HepG2 (cell line): ENCODE results near the gene TTLL4. TPM values are rescaled to one million over a fixed set of nuclear protein-coding genes. Genes with fewer than 3 reads are reported as not detected.
A peak's percentile ranks its signal among the peaks of the same experiment; 100 is the strongest.

Source experiments
- ADNP ChIP-seq: sonication (generic); formaldehyde crosslinking; IDR thresholded peaks from 2 replicates; pipeline ENCODE4 v1.4.0; 2020; ENCODE audit warnings: missing genetic modification reagents
- ATAD3A ChIP-seq: sonication (generic); formaldehyde crosslinking; IDR thresholded peaks from 2 replicates; pipeline ENCODE4 v1.4.0; 2020; ENCODE audit warnings: missing genetic modification reagents
- BATF2 ChIP-seq: sonication (generic); formaldehyde crosslinking; IDR thresholded peaks from 2 replicates; pipeline ENCODE4 v1.8.0; 2022; ENCODE audit warnings: mild to moderate bottlenecking, missing genetic modification reagents, moderate library complexity
- GTF3A ChIP-seq: sonication (generic); formaldehyde crosslinking; conservative IDR thresholded peaks from 2 replicates; pipeline ENCODE4 v1.4.0; 2020; ENCODE audit warnings: mild to moderate bottlenecking, missing genetic modification reagents
- HBP1 ChIP-seq: IDR thresholded peaks from 2 replicates; pipeline ENCODE4 v1.6.1; 2016; ENCODE audit warnings: low read depth, control low read depth
- MAFG ChIP-seq: sonication (generic); formaldehyde crosslinking; IDR thresholded peaks from 2 replicates; pipeline ENCODE4 v1.5.1; 2020; ENCODE audit warnings: mild to moderate bottlenecking, missing genetic modification reagents
- NFE2L1 ChIP-seq: sonication (generic); formaldehyde crosslinking; IDR thresholded peaks from 2 replicates; pipeline ENCODE4 v1.4.0; 2020; ENCODE audit warnings: missing genetic modification reagents, mild to moderate bottlenecking, borderline replicate concordance
- NFIC ChIP-seq: IDR thresholded peaks from 2 replicates; pipeline ENCODE4 v1.6.1; 2012; ENCODE audit warnings: mild to moderate bottlenecking, low read length, inconsistent platforms
- POLR2G ChIP-seq: fragments of 200-400 bp; formaldehyde crosslinking; IDR thresholded peaks from 2 replicates; pipeline ENCODE4 v1.6.1; 2018; ENCODE audit warnings: mild to moderate bottlenecking, low read depth, low read length, moderate library complexity
- TCF12 ChIP-seq, 2 experiments: fragments of 450-650 bp in 1 of 2; sonication (generic) in 1 of 2; formaldehyde crosslinking in 1 of 2; IDR thresholded peaks; 2 replicates each; pipeline versions ENCODE4 v1.6.1 to v1.8.0; 2017 to 2022; ENCODE audit warnings: antibody characterized with exemption in 1 of 2, mild to moderate bottlenecking in 1 of 2, missing genetic modification reagents in 1 of 2, moderate library complexity in 1 of 2
- ZFYVE20 ChIP-seq: sonication (generic); formaldehyde crosslinking; IDR thresholded peaks from 2 replicates; pipeline ENCODE4 v1.8.0; 2023; ENCODE audit warnings: low read depth, mild to moderate bottlenecking, moderate library complexity, missing genetic modification reagents, borderline replicate concordance
- ZKSCAN5 ChIP-seq: sonication (generic); formaldehyde crosslinking; IDR thresholded peaks from 2 replicates; pipeline ENCODE4 v1.5.1; 2020; ENCODE audit warnings: mild to moderate bottlenecking, missing genetic modification reagents
- ZNF280D ChIP-seq: sonication (generic); formaldehyde crosslinking; IDR thresholded peaks from 2 replicates; pipeline ENCODE4 v1.5.1; 2020; ENCODE audit warnings: mild to moderate bottlenecking, missing genetic modification reagents
- ZNF292 ChIP-seq: sonication (generic); formaldehyde crosslinking; IDR thresholded peaks from 2 replicates; pipeline ENCODE4 v1.8.1; 2022; ENCODE audit warnings: mild to moderate bottlenecking, low read depth, missing genetic modification reagents, borderline replicate concordance
- ZNF512 ChIP-seq: sonication (generic); formaldehyde crosslinking; IDR thresholded peaks from 2 replicates; pipeline ENCODE4 v1.4.0; 2020; ENCODE audit warnings: mild to moderate bottlenecking, missing genetic modification reagents
- ZNF580 ChIP-seq: IDR thresholded peaks from 2 replicates; pipeline ENCODE4 v1.6.1; 2016; ENCODE audit warnings: low read depth, borderline replicate concordance
- ZNF607 ChIP-seq: sonication (generic); formaldehyde crosslinking; IDR thresholded peaks from 2 replicates; pipeline ENCODE4 v1.5.1; 2020; ENCODE audit warnings: missing genetic modification reagents, mild to moderate bottlenecking, borderline replicate concordance
- ZXDC ChIP-seq: sonication (generic); formaldehyde crosslinking; IDR thresholded peaks from 2 replicates; pipeline ENCODE4 v1.5.0; 2020; ENCODE audit warnings: mild to moderate bottlenecking, missing genetic modification reagents
- polyA plus RNA-seq, 8 experiments: library from polyadenylated mRNA; depleted of rRNA in 3 of 8; stranded (reverse) in 7 of 8; unstranded in 1 of 8; fragments of >200 nt; fragmentation: Illumina TruSeq in 4 of 8; extraction: Trizol in 4 of 8; gene quantifications; 2 replicates each; pipeline versions ENCODE4 v1.2.1 to v1.2.3, GENCODE V29; 2011 to 2016; ENCODE audit warnings: low read depth in 4 of 8, missing spikeins in 1 of 8, mixed read lengths in 1 of 8; ENCODE audit not compliant: insufficient read depth in 1 of 8
- total RNA-seq, 5 experiments: library from RNA; depleted of rRNA; stranded (reverse); fragments of >200 nt; fragmentation: Illumina TruSeq; extraction: Trizol; gene quantifications; 2 replicates each; pipeline ENCODE4 v1.2.3, GENCODE V29; 2016; ENCODE audit warnings: low read depth in 1 of 5

TTLL4 gene
- total and polyA plus RNA-seq, 2 of the 13 experiments (the other 11 are each of a cell fraction or from before 2014, with no cell fraction given): 77.5 to 84.6 TPM

GRCh38 chr2:218710687-218711549 is at the start of gene TTLL4 (continued):
- peak; percentile 84; the same call in 1 of the 2 replicates for TF ChIP-seq NFE2L1 (CRISPR knock-in tag)
- no peak for TF ChIP-seq ZFYVE20 (CRISPR knock-in tag)
- no peak for TF ChIP-seq ATAD3A (CRISPR knock-in tag)
- no peak for TF ChIP-seq ADNP (CRISPR knock-in tag)
- no peak for TF ChIP-seq ZKSCAN5 (CRISPR knock-in tag)
- peak; percentile 91 for TF ChIP-seq ZNF512 (CRISPR knock-in tag)
- TF ChIP-seq MAFG (CRISPR knock-in tag): no peak
- TF ChIP-seq GTF3A (CRISPR knock-in tag): peak; percentile 96
- TF ChIP-seq ZNF280D (CRISPR knock-in tag): peak; percentile 73
- peak; percentile 93 for TF ChIP-seq POLR2G
- no peak for TF ChIP-seq ZNF580 (CRISPR knock-in tag)
- peak; percentile 72; the same call in 1 of the 2 replicates for TF ChIP-seq ZNF607
- peak; percentile 86 for TF ChIP-seq ZXDC (CRISPR knock-in tag)
- TF ChIP-seq BATF2 (CRISPR knock-in tag): peak; percentile 54; the same call in 1 of the 2 replicates
- no peak for TF ChIP-seq ZNF292 (CRISPR knock-in tag)
- TF ChIP-seq NFIC: no peak
- no peak for TF ChIP-seq TCF12 (IDR thresholded peaks at IDR 0.05)
- TF ChIP-seq TCF12 (CRISPR knock-in tag; IDR thresholded peaks at IDR 0.05): no peak
- peak; percentile 96 for TF ChIP-seq HBP1 (CRISPR knock-in tag)
